ENCODE data around the gene TMPRSS6. TPM values are rescaled to one million over a fixed set of nuclear protein-coding genes. Genes with fewer than 3 reads are reported as not detected.

TMPRSS6 gene
- polyA plus RNA-seq, 3 donors, result not detected

- Histone ChIP-seq H3K9ac (ENCODE audit: insufficient read depth, low read length, poor library complexity, severe bottlenecking) (no peak overlapping the region), H3K4me1 (ENCODE audit: control insufficient read depth in 1 of 2, insufficient read depth in 2 of 2, low read length in 2 of 2) (no peaks in the 10 kb centered on the region), H3K4me3 (replicated peaks in 1 of 3; ENCODE audit: low read depth in 2 of 3, low read length in 3 of 3) (no peak overlapping the region), H2AFZ (ENCODE audit: insufficient read depth, low read depth, low read length, poor library complexity, severe bottlenecking) (no peak overlapping the region), H4K20me1 (ENCODE audit: insufficient read depth, low read length) (no peaks in the 10 kb centered on the region), H3K9me3 (replicated peaks in 1 of 2; ENCODE audit: control insufficient read depth in 1 of 2, insufficient read depth in 1 of 2, low read length in 2 of 2) (no peaks in the 10 kb centered on the region), H3K27me3 (ENCODE audit: control insufficient read depth in 2 of 2, insufficient read depth in 2 of 2, low read length in 2 of 2) (peaks cover 10 to 36% of the 10 kb centered on the region in 2 donors), H3K79me2 (ENCODE audit: insufficient read depth, low read length) (no peaks in the 10 kb centered on the region), H3K27ac (ENCODE audit: low read depth in 1 of 2, low read length in 2 of 2) (no peak overlapping the region), H3K36me3 (replicated peaks in 1 of 2; ENCODE audit: control insufficient read depth in 1 of 2, insufficient read depth in 2 of 2, low read length in 2 of 2) (no peaks in the 10 kb centered on the region), H3K4me2 (replicated peaks; ENCODE audit: extremely low read depth, low read length, poor library complexity, severe bottlenecking) (no peak overlapping the region)
- no peaks in the 10 kb centered on the region for H3K4me1 Mint-ChIP-seq
- TF ChIP-seq CTCF (IDR thresholded peaks at IDR 0.05), result no peak
- H3K9me3 Mint-ChIP-seq, result peaks cover 0 to 5% (median 0%) of the 10 kb centered on the region in 7 donors
- no peak overlapping the region for H3K4me3 Mint-ChIP-seq
- DNase-seq, result no peak
- WGBS (ENCODE audit: insufficient coverage), result 80% methylated on average over 6 of the region's 9 CpGs
- no peaks in the 10 kb centered on the region for H3K36me3 Mint-ChIP-seq
- no peak overlapping the region for H3K27ac Mint-ChIP-seq
- H3K27me3 Mint-ChIP-seq (ENCODE audit: low read depth in 3 of 3), result peaks cover 26 to 39% (median 33%) of the 10 kb centered on the region in 3 donors
- intact Hi-C loops (cut with micrococcal nuclease), result no loop called here
Measured at GRCh38 chr22:37070744-37071143, 38.8 kb downstream of the TMPRSS6 start.

GRCh38 chr22:37070334-37070733, 39.2 kb downstream of the TMPRSS6 start:
- H3K9ac ChIP-seq (ENCODE audit: insufficient read depth, low read length, poor library complexity, severe bottlenecking), result no peak overlapping the region
- no peak for DNase-seq
- Mint-ChIP-seq H3K9me3 (peaks cover 0 to 5% (median 0%) of the 10 kb centered on the region in 7 donors), H3K36me3 (no peaks in the 10 kb centered on the region), H3K4me1 (no peaks in the 10 kb centered on the region), H3K4me3 (peak overlapping the region in 1 of 2 donors; percentile 13), H3K27me3 (ENCODE audit: low read depth in 3 of 3) (peaks cover 26 to 36% (median 33%) of the 10 kb centered on the region in 3 donors), H3K27ac (no peak overlapping the region)
- no peak for TF ChIP-seq CTCF (IDR thresholded peaks at IDR 0.05)
- no peaks in the 10 kb centered on the region for H3K36me3 ChIP-seq (replicated peaks in 1 of 2; ENCODE audit: control insufficient read depth in 1 of 2, insufficient read depth in 2 of 2, low read length in 2 of 2)
- H3K27me3 ChIP-seq (ENCODE audit: control insufficient read depth in 2 of 2, insufficient read depth in 2 of 2, low read length in 2 of 2), result peaks cover 10 to 36% of the 10 kb centered on the region in 2 donors
- H2AFZ ChIP-seq (ENCODE audit: insufficient read depth, low read depth, low read length, poor library complexity, severe bottlenecking), result no peak overlapping the region
- no peaks in the 10 kb centered on the region for H3K9me3 ChIP-seq (replicated peaks in 1 of 2; ENCODE audit: control insufficient read depth in 1 of 2, insufficient read depth in 1 of 2, low read length in 2 of 2)
- H3K4me3 ChIP-seq (replicated peaks in 1 of 3; ENCODE audit: low read depth in 2 of 3, low read length in 3 of 3), result no peak overlapping the region
- WGBS (ENCODE audit: insufficient coverage), result 86% methylated on average over 6 of the region's 8 CpGs
- no peak overlapping the region for H3K27ac ChIP-seq (ENCODE audit: low read depth in 1 of 2, low read length in 2 of 2)
- no peak overlapping the region for H3K4me2 ChIP-seq (replicated peaks; ENCODE audit: extremely low read depth, low read length, poor library complexity, severe bottlenecking)
- intact Hi-C loops (cut with micrococcal nuclease), result no loop called here
- no peaks in the 10 kb centered on the region for H3K79me2 ChIP-seq (ENCODE audit: insufficient read depth, low read length)
- H4K20me1 ChIP-seq (ENCODE audit: insufficient read depth, low read length), result no peaks in the 10 kb centered on the region
- H3K4me1 ChIP-seq (ENCODE audit: control insufficient read depth in 1 of 2, insufficient read depth in 2 of 2, low read length in 2 of 2), result no peaks in the 10 kb centered on the region

All from CD14-positive monocyte (primary cell).